OCI-LY3 (cell line): Measurements from ENCODE around the gene TOP2A.

ENCODE experiments used
- EZH2phosphoT487 ChIP-seq: fragments of 200-600 bp; shearing (Covaris generic); IDR thresholded peaks from 2 replicates; pipeline ENCODE4 v1.6.1; 2018; ENCODE audit warnings: antibody characterized with exemption, mixed run types, low read depth
- TF ChIP-seq, protein P1 (sequence below): fragments of 200-600, 300-600 bp; sonication (generic); IDR thresholded peaks from 2 replicates; pipeline ENCODE4 v1.5.1; 2014; ENCODE audit warnings: antibody characterized with exemption, low read length, low read depth

DNA sequence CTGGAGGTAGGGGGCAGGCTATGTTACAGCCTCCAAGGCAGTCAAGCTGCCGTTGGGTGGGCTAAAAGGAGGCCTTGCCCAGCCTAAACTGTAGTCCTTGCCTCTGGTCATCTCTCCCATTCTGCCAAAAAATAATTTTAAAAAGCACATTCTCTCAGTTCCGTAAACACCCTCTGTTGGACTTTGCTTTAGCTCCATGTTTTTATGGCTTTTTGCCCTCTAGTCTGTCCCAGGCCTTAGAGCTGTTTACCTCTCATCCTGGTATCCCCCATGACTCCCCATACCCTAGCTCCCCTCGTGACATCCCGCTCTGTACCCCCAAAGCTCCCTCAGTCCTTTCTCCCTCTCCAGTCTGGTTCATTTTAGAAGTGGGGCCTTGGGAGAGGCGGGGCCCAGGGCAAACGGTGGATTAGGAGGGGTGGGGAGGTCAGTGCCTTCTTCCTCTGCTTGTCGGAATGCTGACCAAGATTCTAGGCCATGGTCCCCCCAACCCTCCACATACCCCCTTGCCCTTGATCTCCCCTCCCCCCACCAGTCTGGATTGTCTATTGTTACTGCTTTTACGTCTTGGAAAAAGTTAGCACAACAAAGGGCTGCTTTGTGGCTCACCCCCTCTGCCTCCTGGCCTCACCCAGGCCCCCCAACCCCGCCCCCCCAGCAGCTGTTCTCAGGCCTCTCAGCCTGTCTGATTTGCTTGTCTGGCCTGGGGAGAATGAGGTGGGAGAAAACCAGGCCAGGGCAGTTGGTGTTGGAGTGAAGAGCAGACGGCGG is 71.5 kb downstream of the TOP2A start:
- TF ChIP-seq, protein P1, sequence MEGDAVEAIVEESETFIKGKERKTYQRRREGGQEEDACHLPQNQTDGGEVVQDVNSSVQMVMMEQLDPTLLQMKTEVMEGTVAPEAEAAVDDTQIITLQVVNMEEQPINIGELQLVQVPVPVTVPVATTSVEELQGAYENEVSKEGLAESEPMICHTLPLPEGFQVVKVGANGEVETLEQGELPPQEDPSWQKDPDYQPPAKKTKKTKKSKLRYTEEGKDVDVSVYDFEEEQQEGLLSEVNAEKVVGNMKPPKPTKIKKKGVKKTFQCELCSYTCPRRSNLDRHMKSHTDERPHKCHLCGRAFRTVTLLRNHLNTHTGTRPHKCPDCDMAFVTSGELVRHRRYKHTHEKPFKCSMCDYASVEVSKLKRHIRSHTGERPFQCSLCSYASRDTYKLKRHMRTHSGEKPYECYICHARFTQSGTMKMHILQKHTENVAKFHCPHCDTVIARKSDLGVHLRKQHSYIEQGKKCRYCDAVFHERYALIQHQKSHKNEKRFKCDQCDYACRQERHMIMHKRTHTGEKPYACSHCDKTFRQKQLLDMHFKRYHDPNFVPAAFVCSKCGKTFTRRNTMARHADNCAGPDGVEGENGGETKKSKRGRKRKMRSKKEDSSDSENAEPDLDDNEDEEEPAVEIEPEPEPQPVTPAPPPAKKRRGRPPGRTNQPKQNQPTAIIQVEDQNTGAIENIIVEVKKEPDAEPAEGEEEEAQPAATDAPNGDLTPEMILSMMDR = no peak
- TF ChIP-seq EZH2phosphoT487 = no peak
